ENCODE data around the gene CTBP2.

CTBP2 gene

DNA sequence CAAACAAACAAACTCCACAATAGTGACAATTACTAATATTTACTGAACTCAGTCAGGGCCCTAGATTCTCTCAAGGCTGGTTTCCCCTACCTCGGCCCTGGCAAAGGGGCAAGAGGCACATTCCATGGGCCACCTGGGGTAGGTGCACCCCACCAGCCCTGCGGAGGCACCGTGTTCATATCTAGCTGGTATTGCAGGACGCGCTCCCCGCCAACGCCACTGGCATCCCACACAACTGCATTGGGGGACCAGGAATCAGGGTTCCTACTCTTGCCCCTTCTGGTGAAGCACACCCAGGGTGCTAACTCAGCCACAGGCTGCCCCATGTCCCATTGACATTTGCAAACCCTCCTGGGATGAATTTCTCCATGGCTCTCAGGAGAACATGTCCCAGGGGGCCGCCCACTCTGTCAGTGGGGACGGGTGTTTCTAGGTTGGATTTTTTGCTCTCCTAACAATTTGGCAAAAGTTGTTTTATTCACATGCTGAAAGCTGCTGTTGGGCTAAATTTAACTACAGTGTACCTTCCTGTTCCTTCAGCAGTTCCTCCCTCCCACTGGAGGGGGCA is 141.7 kb downstream of the CTBP2 start:
- no peak for DNase-seq

DNA sequence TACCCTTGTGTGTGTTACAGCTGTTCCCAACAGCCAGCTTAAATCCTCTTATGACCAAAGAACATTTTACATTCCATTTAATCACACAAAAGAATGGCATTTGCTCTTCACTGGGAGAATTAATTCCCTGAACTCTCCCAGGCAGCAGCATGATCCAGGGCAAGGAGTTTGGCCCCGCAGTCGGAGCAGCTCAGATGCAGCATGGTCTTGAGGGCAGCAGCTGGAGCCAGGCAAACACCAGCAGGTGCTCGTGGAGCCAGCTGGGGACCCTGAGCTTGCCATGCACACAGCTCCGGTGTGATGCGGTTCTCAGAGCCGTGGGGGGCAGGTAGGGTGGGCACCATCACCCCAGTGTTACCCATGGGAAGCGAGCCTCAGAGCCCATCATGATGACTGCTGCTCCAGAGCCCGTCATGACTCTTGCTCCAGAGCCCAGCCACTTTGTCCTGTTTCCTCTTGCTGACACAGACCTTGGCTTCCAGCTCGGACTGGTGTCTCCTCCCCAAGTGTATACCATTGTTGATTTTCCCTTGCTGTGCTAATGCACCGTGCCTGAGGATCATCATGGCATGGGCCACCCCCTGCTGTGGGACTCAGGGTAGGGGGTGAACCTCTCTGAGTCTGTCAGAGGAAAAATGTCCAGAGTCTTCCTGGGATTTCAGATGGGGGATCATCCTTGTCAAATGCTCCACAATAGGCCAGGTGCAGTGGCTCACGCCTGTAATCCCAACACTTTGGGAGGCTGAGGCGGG is 142.6 kb downstream of the CTBP2 start:
- no peak for DNase-seq

GRCh38 chr10:125016611-125017202 is 143.7 kb downstream of the CTBP2 start:
- no peak for DNase-seq

DNA sequence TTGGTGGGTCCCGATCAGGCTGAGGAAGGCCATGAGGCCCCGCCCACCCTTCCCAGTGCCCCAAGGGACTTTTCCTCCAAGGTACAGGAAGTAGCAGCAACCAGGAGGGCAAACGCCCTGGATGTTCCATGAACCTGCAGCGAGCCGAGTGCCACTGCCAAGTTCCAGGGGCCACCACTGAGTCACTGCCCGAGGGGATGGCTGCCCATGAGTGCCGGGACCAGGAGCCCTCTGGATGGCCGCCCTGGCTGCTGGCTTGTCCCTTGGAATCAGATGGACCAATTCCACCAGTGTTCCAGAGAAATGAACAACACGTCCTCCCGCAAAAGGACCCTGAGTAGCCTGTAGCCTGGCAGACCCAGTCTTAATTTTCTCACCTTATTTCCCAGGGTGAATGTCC is 144.2 kb downstream of the CTBP2 start:
- no peak for DNase-seq

DNA sequence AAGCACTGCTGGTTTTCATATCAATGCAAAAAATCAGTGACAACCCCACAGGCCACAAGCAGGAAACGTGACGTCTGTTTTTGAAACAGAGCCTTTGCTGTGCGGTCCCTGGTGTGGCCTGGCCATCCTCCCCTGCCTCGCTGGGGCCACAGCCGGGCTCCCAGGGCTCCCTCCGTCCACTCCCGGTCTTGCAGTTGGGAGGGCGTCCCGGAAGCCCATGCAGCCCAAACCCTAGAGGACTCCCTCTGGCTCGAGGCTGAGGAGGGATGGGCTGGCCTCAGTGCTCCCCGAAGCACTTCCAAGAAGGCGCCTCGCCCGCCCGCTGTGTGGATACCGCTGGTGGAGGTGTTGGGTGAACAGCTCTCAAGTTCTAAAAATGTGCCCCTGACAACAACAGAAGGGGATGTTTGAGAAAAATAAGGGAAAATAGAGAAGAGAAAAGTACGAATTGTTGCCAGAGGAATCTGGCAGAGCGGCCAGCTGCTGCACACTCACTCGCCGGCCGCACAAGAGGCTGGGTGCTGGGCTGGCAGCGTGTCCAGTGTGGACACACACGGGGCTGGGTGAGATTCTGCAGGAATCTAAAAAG is 144.9 kb downstream of the CTBP2 start:
- DNase-seq: peak; percentile 29

DNA sequence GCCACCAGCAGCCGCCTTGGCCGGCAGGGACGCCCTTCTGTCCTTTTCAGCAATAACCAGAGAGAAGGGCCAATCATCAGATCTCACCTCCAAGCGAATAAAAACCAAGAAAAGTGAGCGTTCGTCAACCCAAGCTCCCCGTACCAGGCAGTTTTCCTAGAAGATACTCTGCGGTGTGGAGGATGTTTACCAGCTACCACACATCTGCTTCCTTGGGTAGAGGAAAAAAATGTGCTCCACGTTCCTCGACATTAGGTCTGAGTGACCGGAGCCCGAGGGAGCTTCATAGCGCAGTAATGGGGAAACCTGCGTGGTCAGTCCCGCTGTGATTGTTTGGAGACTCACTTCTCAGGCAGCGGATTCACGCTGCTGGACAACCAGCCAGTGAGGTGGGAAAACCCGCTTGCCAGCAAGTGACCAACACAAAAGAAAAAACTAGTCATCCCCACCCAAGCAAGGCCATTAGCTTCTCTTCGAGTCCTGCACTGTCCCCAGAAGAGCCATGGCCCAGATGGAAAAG is 145.5 kb downstream of the CTBP2 start:
- DNase-seq: no peak

- no peak for DNase-seq
Observed at GRCh38 chr10:125014086-125014830, 146.1 kb downstream of the CTBP2 start.

DNA sequence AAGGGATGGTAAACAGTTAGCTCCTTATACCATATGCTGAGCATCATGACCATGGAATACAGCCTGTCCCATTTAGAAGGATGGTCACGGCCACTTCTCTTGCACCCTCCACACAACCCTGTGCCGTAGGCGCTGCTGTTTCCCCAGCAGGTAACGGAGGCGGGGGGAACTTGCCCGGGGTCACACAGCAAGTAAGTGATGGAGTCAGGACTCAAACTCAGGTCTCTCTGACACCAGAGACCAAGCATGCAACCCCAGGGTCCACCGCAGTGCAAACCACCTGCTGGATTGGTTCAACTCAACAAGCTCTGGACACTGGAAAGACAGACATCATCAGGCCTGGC is 146.9 kb downstream of the CTBP2 start:
- DNase-seq: no peak

DNA sequence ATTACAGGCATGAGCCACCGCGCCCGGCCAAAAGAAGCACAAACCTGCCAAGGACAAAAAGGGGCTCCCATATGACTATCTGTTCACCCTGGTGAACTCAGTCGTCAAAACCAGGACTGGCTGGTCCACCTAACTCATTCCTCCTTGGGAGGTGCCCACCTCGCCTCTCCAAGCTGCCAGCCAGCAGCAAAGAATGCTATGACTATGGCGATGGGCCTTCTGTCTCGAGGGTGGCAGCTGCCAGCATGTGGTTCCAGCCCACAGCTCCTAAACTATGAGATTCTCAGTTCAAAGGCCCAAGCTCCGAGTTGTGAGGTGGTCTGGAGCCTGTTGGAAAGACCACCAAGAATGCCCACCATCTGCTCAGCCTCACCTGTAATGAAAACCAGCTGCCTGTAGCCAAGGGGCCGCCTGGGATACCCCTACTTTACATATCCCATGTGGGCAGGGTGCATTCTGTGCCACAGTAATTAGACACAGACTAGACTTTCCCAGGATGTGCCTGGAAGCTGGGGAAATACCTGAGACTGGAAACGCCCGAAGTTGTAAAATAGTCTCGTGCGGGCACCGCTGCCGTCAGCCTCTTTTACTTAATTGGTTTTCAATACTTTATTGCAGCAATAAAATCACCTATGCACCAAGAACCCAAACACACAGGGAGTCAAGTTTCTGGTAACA is 147.4 kb downstream of the CTBP2 start:
- no peak for DNase-seq

DNA sequence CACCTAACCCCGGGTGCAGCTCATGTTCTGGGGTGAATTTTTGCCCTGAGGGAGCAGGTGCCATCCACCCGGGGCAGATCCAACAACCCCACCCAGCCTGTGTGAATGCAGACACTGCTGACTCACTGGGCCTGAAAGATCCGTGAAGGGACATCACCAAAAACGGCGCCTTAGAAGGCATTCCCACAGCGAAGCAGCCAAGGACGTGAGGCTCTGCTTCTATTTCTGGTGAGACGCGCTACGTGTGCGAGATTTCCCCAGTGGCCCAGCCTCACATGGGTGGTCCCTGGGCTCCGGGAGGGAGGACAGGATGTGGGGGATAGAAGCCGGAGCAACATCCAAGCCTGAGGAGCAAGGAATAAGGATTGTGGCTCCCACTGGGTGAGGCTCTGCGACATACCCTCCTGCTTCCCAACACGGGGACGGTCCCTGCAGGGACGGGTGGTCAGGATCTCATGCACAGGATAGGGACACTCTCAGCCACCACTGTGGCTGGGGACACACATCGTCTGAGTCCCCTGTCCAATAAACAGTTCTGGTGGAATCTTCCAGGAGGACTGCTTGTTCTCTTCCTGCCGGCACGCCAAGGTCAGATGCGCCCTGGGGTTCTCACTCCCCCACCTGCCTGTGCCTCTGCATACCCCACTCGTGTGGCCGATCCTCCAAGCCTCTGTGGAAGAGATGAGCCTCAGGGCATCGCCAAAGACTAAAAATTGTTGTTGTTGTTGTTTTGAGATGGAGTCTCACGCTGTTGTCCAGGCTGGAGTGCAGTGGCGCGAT is 148.2 kb downstream of the CTBP2 start:
- DNase-seq: no peak

GRCh38 chr10:125011171-125011925 is 149.0 kb downstream of the CTBP2 start:
- DNase-seq: no peak

GRCh38 chr10:125010362-125010761 is 150.0 kb downstream of the CTBP2 start:
- no peak for DNase-seq

DNA sequence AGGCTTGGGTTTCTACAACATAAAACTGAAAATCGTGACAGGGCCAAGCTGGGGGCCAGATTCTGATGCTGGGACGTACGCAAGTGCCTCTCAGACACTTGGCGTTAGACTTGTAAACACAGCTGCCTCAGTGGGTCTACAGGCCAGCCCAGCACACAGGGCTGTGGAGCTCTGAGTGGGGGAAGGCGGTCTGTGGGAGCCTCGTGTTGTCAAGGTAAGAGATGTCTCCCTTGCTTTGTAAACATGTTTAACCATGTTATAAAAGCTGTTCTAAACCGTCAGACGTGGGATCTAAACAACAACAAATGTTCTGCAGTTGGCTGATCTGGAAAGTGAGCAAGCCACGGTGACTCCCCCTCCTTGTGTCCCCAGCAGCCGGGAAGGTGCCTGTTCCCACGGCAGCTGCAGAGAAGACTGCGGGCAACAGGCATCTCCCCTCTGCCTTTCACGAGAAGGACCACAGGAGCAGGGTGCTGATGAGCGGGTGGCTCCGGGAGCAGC is 150.7 kb downstream of the CTBP2 start:
- DNase-seq: no peak

DNA sequence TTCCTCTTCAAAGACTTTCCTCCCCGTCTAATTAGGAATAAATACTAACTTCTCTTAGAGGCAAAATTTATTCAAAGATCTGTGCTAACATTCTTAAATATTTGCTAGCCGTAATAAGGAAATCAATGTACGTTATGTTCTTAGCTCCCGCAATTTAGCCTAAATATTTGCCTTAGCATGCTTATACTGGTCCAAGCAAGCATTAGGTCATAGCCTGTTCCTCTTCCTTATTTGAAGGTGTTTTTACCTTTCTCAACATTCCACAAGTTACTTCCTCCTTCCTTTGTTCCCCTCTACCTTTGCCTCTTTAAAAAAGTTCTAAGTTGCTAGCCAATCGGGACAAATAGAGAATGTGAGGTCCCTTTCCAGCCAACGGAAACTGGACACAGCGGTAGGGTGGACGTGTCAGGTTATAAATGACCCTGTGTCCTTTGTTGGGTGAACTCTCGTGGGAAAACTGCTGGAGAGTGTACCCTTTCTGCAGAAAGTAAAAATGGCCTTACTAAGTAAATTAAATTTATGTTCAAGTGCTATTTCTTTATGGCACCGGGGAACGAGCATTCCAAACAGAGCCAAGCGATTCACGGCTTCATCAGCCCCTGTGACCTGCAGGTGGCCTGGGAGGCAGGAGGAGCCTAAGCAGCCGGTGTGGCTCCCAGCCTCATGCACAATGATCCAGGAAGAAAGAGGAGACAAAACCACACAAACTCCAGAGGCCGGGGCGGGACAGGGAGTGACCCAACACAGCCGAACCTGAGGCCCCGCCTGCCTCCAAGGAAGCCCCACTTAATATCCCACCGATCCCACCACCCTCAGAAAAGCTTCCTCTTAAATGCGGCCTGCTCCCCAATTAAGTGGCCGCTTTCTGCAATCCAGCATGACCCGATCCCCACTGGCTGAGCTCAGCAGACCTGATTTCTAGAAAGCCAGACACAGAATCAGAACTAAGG is 151.4 kb downstream of the CTBP2 start:
- no peak for DNase-seq

- no peak for DNase-seq
Observed at GRCh38 chr10:125007436-125007835, 152.9 kb downstream of the CTBP2 start.

DNA sequence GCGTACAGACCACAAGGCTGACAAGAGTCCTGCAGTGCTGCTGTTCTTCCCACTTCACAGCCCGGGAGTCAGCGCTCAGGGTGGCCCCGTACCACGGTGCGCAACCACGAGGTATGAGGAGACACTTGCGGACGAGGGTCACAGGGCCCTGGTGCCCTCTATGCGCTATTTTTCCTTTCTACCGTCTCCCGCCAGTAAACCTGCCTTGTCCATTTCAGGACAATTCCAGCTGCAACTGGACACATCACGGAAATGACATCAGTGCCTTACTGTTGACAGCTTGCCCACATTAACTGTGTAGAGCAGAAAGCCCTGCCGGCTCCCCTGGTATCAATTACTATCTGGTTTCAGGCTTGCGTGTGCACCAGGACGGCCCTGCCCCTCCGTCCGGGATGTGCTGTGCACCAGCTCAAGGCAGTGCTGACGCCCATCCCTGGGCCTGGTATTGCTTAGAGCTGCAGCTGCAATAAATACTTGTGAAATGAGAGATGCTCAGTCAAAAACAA is 153.4 kb downstream of the CTBP2 start:
- no peak for DNase-seq

DNA sequence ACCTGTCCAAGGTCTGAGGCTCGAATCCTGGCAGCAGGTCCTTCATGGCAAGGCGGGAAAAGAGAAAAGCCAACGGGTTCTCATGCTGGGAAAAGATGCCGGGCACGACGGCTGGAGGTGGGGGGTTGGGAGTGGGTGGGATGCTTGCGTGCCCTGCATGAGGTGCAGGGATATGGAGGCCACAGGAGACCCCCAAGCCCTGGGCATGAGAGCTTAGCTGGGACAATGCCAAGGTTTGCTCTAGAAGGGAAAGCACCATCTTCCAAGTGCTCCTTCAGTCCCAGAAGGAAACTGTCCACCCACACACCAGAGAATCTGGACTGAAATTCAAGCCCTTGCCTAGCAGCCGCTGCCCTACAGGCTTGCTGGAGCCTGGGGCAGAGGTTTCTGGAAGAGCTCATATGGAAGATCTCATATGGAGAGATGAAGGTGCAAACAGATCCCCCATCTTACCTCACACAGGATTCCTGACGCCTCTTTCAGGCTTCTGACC is 154.1 kb downstream of the CTBP2 start:
- DNase-seq: no peak

DNA sequence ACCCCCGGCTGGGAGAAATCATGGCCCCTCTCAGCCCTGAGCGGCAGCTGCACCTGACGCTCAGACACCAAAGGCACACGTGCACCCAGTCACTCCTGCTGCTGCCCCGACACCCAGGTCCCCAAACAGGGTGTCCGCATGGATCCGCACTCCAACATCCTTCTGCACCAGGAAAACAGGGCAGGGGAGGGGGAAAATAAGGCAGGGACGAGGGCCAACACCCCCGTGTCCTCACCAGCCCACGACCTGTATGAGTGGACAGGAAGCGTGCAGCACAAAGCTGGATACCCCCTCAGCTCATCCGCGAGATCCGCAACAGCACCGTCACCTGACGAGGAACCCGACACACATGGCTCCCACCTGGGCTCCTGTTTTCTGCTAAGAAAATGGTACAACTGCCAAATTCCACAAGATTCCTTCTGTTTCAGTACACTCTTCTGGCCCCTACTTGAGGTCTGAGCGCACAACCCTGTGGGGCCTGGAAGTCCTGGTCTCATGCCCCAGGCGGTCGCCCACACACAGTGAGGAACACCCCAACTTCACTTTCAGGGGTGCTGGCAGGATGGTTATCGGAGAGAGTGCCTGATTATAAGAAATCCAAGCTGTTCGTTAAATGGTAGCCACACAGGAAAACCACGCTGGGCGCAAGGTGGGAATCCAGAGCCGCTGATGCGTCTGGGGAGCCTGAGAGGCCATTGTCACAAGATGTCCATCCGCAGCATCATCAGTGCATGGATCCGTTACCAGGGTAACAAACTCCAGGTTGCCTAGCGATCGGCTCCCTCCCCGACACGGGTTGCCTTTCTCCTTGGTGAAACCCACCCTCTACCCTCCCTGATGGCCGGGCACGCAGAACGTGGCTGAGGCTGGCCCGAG is 154.8 kb downstream of the CTBP2 start:
- DNase-seq: no peak

All from activated CD4-positive, alpha-beta T cell treated with anti-CD3 and anti-CD28 coated beads, Interleukin-10, Interleukin-2, amounts not matched to agents 100 ng/mL and 50 ng/mL, durations not matched to agents 16 hours and 8 hours (primary cell).